ENCODE data around the gene TMEM114. TPM values are rescaled to one million over a fixed set of nuclear protein-coding genes. Genes with fewer than 3 reads are reported as not detected.

TMEM114 gene
- total RNA-seq = 0.24 TPM in 1 of 2 replicates, not detected in the other

DNA sequence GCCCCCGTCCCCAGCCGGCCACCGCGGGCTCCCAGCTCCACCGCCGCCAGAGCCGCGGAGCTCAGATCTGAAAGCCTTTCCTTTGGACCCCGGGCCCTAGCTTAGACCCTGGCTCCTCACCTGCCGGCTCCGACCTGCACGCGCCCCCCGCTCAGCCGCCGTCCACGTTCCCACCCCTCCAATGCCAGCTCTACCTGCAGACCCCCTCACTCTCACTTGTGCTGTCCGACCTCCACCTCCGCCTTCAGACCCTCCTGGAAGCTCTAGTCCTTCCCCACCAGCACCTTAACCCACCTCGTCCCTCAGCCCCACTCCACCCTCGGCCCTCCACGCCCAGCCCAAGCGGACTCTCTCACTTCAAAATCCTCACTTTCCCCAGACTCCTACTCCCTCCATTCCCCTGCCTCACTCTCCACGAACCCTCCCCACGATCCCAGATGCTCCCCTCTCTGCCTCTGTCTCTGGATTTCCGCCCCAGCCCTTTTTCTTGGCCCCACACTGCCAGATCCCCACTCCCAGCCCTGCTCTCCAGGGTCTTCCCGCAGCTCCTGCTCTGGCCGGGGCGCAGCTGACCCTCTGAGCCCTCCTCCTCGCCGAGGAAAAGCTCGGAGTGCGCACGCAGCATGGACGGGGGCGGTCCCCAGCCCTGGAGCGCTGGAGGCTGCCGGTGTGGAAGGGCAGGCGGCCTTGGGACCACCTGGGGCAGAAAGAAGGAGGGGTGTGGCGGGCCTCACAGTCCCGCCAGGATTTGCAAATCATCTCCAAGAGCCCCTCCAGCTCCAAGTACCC, at the start of gene TMEM114:
TMEM114 (minus strand) TSS at position 612 of the 789 bp plus-strand sequence. CDS start 673 bp downstream, outside the sequence.

GRCh38 chr16:8621572-8622314, 31.4 kb upstream of the TMEM114 start, which contains the start of gene METTL22:
Gene METTL22 (plus strand): TSS chr16:8621698. CDS start chr16:8625666, 3,968 bp downstream.

Other genes starting within 250 kb of the TMEM114 start
- gene METTL22, start 31.2 kb upstream of the TMEM114 start, total RNA-seq = 28.1 and 33.1 TPM in 2 replicates
- 10.1 and 12.4 TPM in 2 replicates for gene ABAT, start 84.1 kb upstream of the TMEM114 start, total RNA-seq
- 2.3 and 3.3 TPM in 2 replicates for gene TMEM186, start 207.1 kb upstream of the TMEM114 start, total RNA-seq
- gene PMM2, start 207.3 kb upstream of the TMEM114 start, total RNA-seq = 42.4 and 53.4 TPM in 2 replicates

Data from hair follicle dermal papilla cell (primary cell).